Neutrophil (primary cell): Measurements from ENCODE around the gene TIE1.

Experiments used
- H3K27ac ChIP-seq: fragments of 200-600 bp; sonication (generic); 2 replicates; pipeline ENCODE4 v1.5.1; 2016; ENCODE audit warnings: mild to moderate bottlenecking, moderate library complexity
- H3K27me3 ChIP-seq: fragments of 200-600 bp; sonication (generic); 2 replicates; pipeline ENCODE4 v1.6.0; 2016; ENCODE audit warnings: mild to moderate bottlenecking
- H3K36me3 ChIP-seq: fragments of 200-600 bp; sonication (generic); 2 replicates; pipeline ENCODE4 v1.5.1; 2017
- H3K4me1 ChIP-seq, 2 experiments: fragments of 200-600 bp in 1 of 2; sonication (generic) in 1 of 2; 1 replicate in 1 of 2; 2 replicates in 1 of 2; pipeline versions ENCODE4 v1.5.1 to v1.6.1; 2013 to 2016; ENCODE audit warnings: low read depth in 1 of 2, low read length in 1 of 2, mild to moderate bottlenecking in 1 of 2, moderate library complexity in 1 of 2; ENCODE audit not compliant: control insufficient read depth in 1 of 2, insufficient read depth in 1 of 2
- H3K4me3 ChIP-seq, 2 experiments: fragments of 200-600 bp in 1 of 2; sonication (generic) in 1 of 2; 1 replicate in 1 of 2; 2 replicates in 1 of 2; pipeline ENCODE4 v1.5.1; 2013 to 2016; ENCODE audit warnings: low read depth in 1 of 2, low read length in 1 of 2, mild to moderate bottlenecking in 1 of 2, moderate library complexity in 1 of 2
- H3K9me3 ChIP-seq: fragments of 200-600 bp; sonication (generic); 2 replicates; pipeline ENCODE4 v1.5.1; 2016
- CTCF ChIP-seq: fragments of 200-600 bp; sonication (generic); IDR thresholded peaks from 2 replicates; pipeline ENCODE4 v1.5.1; 2016; ENCODE audit warnings: antibody characterized with exemption

Gene TIE1

DNA sequence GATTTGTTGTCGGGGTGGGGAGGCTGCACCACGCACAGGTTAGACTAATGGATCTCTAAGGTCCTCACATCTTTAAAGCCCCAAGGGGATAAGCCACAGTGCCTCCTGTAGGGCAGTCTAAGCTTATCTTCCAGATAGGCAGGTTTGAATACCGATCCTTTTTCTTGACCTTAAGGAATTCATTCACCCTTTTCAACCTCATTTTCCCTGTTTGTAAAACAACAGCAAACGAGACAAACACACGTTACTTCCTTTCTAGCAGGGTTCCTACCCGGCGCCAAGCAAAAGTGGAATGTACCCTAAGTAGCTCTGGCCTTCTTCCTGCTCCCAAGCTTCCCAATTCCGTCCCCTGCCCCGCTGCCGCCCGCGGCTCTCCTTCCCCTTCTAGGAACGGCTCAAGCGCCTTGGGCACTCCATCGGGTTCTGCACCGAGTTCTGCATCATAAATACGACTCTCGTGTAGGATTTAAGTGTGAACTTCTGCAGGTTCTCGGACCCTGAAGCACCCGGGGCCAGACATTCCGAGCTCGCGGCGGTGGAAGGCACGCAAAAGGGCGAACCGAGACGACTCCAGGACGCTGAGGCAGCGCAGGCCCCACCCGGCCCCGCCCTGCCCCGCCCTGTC is 57.5 kb downstream of the TIE1 start:
- Histone ChIP-seq H3K4me1 (peaks cover 33 to 41% of the 10 kb centered on the region in 2 experiments), H3K4me3 (peak overlapping the region; percentile 80 to 97), H3K36me3 (peaks cover 33% of the 10 kb centered on the region), H3K27ac (peak overlapping the region; percentile 85), H3K9me3 (no peaks in the 10 kb centered on the region), H3K27me3 (no peaks in the 10 kb centered on the region)
- TF ChIP-seq CTCF: no peak

DNA sequence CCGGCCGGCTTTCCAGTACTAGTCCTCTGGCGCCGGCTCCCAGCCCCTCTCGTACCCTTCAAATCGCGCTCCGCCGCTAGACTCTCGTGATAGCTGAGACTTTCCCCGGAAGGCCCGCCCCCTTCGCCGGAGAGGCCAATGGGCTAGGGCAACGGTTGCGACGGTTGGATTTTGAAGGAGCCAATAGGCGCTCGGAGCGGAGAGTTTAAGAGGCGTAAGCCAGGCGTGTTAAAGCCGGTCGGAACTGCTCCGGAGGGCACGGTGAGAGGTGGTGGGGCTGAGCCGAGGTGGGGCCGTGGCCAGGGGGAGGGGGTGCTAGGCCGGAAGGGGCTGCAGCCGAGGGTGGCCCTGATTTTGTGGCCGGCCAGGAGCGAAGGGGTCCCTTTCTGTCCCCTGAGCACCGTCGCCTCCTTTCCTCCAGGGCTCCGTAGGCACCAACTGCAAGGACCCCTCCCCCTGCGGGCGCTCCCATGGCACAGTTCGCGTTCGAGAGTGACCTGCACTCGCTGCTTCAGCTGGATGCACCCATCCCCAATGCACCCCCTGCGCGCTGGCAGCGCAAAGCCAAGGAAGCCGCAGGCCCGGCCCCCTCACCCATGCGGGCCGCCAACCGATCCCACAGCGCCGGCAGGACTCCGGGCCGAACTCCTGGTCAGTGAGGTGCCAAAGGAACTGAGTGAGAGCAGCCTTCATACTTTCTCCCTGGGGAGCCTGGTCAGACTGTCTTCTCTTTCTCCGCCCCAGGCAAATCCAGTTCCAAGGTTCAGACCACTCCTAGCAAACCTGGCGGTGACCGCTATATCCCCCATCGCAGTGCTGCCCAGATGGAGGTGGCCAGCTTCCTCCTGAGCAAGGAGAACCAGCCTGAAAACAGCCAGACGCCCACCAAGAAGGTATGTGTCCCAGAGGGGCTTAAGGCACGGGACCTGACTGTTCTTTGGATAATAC is 58.2 kb downstream of the TIE1 start, which contains the start of gene CDC20:
Gene CDC20 (plus strand): TSS at position 236 of the 948 bp plus-strand sequence. CDS start 235 bp downstream, at position 471.
- TF ChIP-seq CTCF: no peak
- Histone ChIP-seq H3K27ac (peak within 1 kb of the TSS; percentile 85), H3K4me1 (peaks cover 33 to 41% of the 10 kb centered on the region in 2 experiments), H3K9me3 (no peaks in the 10 kb centered on the region), H3K4me3 (peak within 1 kb of the TSS; percentile 80 to 97), H3K27me3 (no peaks in the 10 kb centered on the region), H3K36me3 (peaks cover 41% of the 10 kb centered on the region)

- Histone ChIP-seq H3K27ac (no peak overlapping the region), H3K4me1 (peaks cover 33 to 41% of the 10 kb centered on the region in 2 experiments), H3K9me3 (no peaks in the 10 kb centered on the region), H3K36me3 (peaks cover 47% of the 10 kb centered on the region), H3K4me3 (peak overlapping the region; percentile 80 to 97), H3K27me3 (no peaks in the 10 kb centered on the region)
- no peak for TF ChIP-seq CTCF
These were observed 58.9 kb downstream of the TIE1 start for GRCh38 chr1:43359696-43360095.

GRCh38 chr1:43360616-43361015 is 59.8 kb downstream of the TIE1 start:
- Histone ChIP-seq H3K36me3 (peaks cover 57% of the 10 kb centered on the region), H3K27ac (no peak overlapping the region), H3K4me3 (no peak overlapping the region), H3K9me3 (no peaks in the 10 kb centered on the region), H3K27me3 (no peaks in the 10 kb centered on the region), H3K4me1 (peaks cover 36 to 44% of the 10 kb centered on the region in 2 experiments)
- no peak for TF ChIP-seq CTCF

DNA sequence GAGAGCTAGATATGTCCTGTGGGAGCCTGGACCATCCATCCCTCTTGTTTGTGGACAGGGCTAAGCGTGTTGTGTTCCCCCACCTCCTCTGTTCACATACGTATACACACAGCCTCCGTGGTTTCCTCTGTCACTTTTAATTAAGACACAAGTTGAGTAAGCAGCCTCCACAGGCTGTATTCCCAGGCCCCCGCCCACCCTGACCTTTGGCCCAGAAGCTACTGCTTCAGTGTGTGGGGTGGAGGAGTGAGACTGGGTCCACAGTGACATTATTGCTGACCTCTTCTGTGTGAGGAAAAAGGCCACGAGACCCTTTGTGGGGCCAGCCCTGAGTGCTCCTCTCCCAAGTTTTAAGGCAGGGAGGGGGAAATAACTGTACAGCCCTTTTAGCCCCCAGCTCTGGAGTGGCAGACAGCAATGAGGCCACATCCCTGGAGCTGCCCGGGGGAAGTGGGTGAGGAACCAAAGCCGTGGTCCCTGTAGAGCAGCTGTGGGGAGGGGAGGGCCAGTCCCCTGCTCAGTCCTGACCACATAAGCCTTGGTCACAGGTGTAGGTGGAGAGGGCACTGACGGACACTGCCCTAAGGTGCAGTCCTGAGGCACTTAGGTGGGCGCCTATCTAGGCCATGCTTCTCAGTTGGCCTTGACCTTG is 62.6 kb downstream of the TIE1 start:
- H3K36me3 ChIP-seq: peaks cover 58% of the 10 kb centered on the region
- H3K27me3 ChIP-seq: no peaks in the 10 kb centered on the region
- peaks cover 45 to 58% of the 10 kb centered on the region in 2 experiments for H3K4me1 ChIP-seq
- H3K9me3 ChIP-seq: no peaks in the 10 kb centered on the region
- peak overlapping the region; percentile 56 for H3K27ac ChIP-seq
- H3K4me3 ChIP-seq: no peak overlapping the region
- no peak for TF ChIP-seq CTCF
